GM12873 (cell line): ENCODE results near the gene FKBP1B.

Source experiments
- TF ChIP-seq, protein P1 (sequence below): IDR thresholded peaks from 2 replicates; pipeline ENCODE4 v1.5.1; 2012; ENCODE audit warnings: low read depth, mild to moderate bottlenecking, moderate library complexity, low read length, control low read depth; ENCODE audit not compliant: insufficient read depth; ENCODE audit errors: missing control alignments

FKBP1B gene

DNA sequence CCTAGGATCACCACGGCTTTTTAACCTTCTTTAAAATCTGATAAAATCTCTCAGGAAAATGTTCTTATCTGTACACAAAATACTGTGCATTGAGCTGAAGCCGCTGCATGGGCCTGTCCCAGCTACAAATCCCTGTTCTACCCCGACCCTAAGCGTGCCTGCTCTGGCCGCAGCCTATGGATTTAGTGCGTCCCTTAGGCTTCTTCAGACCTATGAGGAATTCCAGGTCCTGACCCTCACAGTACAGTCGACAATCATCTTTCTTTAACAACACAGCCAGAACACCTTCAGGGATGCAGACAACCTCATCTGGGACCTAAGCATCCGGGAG is 1.9 kb upstream of the FKBP1B start:
- TF ChIP-seq, protein P1, sequence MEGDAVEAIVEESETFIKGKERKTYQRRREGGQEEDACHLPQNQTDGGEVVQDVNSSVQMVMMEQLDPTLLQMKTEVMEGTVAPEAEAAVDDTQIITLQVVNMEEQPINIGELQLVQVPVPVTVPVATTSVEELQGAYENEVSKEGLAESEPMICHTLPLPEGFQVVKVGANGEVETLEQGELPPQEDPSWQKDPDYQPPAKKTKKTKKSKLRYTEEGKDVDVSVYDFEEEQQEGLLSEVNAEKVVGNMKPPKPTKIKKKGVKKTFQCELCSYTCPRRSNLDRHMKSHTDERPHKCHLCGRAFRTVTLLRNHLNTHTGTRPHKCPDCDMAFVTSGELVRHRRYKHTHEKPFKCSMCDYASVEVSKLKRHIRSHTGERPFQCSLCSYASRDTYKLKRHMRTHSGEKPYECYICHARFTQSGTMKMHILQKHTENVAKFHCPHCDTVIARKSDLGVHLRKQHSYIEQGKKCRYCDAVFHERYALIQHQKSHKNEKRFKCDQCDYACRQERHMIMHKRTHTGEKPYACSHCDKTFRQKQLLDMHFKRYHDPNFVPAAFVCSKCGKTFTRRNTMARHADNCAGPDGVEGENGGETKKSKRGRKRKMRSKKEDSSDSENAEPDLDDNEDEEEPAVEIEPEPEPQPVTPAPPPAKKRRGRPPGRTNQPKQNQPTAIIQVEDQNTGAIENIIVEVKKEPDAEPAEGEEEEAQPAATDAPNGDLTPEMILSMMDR: no peak

DNA sequence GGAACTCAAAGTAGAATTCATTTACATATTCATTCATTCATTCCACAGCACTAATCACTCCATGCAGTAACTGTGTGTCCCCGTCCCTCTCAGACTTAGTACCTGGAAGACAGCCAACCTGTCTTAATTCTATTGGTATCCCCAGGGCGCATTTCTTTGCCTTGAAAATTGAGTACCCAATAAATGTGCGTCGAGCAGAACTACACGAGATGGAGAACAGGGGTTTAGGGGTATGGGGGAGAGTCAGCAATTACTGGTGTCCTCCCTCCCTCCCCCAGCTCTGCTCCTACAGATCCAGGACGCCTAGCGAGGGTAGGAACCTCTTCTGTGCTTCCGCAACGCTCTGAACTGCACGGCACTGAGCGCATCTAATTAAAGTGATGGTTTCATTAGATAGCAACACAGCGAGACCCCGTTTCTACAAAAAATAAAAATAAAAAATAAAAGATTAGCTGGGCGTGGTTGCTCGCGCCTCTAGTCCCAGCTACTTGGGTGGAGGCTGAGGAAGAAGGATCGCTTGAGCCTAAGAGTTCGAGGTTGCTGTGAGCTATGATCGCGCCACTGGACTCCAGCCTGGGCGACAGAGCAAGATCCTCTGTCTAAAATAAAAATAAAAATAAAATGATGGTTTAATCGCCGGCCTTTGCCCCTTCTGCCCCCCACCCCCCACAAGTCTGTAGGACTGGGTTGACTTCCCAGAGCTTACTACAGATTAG is 614 bp upstream of the FKBP1B start:
- TF ChIP-seq, protein P1: no peak

DNA sequence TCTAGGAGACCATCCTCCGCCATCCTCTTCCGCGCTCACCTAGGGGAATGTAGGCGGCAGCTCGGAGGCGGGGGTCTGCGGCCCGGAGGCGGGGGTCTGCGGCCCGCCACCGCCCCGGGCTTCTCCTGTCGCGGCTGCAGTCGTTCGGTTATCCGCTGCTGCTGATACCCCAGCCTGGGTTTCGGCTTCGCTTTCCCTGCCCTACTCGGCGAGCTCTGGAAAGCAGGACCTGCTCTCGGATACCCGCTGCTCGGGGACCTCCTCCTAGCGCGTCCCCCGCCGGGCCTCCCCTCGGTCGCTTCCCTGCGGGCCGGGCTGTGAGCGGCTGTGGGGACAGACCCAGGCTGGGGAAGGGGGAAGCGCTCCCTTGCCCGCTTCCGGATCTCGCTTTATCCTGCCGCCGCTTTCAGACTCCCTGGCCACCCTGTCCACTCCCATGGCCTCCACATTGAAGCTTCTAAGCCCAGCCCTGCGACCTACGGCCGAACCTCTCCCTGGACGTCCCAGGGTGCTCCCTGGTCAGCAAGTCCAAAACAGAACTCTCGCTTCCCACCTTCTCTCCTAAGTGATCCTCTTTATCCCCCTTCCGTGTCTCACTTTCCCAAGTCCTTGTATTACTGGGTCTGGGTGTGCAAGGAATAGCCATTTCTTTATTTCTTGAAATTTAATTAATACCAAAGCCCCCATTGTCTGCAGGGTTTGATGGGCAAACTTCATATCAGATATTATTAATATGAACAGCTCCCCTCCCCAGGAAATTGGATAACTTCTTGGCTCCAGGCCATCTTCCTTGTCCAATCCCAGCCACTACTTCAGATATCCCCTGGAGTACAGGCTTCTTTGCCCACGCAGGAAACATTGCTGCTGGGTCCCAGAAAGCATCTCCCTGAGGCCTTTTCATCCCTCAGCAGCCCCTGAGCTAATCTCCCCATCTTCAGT is 769 bp downstream of the FKBP1B start:
- TF ChIP-seq, protein P1: no peak

DNA sequence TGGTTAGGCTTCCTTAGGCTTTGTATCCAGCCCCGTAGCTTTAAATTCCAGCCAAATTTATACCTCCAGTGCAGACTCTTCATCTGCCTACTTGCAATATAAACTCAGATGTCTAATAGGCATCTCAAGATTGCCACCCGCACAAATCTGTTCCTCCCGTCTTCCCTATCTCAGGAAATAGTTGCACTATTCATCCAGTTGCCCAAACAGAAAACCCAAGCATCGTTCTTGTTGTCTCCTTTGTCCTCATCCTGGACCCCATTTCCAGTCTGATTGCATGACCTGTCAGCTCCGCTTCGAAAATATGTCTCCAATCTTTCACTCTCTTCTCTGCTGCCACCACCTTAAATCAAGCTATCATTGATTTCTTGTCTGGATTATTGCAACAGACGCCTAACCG is 2.3 kb downstream of the FKBP1B start:
- TF ChIP-seq, protein P1: no peak

DNA sequence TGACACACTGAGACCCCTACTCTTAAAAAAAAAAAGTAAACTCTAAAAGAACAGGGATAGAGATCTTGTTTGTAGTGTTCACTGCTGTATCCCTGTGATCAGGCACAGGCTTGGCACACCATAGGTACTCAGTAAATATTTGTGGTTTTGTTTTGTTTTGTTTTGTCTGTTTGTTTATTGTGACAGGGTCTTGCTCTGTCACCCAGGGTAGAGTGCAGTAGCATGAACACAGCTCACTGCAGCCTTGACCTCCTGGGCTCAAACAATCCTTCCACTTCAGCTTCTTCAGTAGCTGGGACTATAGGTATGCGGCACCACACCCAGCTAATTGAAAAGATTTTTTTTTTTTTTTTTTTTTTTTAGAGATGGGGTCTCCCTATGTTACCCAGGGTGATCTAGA is 3.4 kb downstream of the FKBP1B start:
- TF ChIP-seq, protein P1: no peak

DNA sequence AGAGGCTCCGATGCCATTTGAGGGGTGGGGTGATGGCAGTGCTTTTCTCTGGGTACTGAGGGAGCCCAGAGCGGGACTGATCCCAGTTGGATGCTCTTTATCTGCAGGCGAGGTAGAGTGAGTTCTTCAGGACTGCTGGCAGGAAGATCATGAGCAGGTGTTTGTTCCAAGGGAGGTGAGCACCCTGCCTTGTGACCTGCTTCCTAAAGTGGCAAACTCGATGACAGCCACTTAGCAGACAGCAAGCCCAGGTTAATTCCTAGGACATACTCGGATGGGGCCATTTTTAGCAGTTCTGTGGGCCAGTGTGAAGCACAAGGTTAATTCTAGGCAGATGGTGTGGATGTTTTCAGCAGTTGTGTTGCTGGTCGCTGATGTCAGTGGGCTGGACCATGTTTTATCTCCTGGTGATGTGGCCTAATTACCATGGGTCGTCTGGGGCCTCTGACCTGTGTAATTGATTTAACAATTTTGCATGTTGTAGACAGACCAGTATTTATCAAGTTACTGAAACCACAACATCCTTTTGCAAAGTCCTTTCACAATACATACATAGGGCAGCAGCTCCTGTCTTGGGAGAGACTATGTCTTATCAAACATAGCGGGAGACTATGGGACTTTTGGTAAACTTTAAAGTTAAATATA is 4.9 kb downstream of the FKBP1B start:
- TF ChIP-seq, protein P1: no peak

DNA sequence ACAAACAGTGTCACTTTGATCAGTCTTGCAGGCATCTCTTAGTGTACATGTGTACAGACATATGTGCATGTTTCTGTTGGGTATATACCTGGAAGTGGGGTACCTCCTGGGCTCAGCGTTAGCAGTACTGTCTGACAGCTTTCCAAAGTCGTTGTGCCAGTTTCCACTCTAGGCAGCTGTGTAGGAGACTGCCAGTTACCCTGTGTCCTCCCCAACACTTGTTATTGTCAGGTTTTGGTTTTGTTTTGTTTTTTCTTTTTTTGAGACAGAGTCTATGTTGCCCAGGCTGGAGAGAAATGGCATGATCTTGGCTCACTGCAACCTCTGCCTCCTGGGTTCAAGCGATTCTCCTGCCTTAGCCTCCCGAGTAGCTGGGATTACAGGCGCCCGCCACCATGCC is 6.2 kb downstream of the FKBP1B start:
- TF ChIP-seq, protein P1: no peak
